IPS-NIHi11 (cell line): ENCODE measurements around the gene RABL3.
"Not testable (repeated sequence)": the region's sequence is repeated elsewhere in the genome, so short reads cannot be mapped to it uniquely, and the experiment has no call there.

Source experiments
- DNase-seq: peaks from one replicate; pipeline ENCODE4 v3.0.0; 2012; ENCODE audit warnings: mixed read lengths, low spot score

RABL3 gene

GRCh38 chr3:120645083-120645845 is 97.1 kb downstream of the RABL3 start:
- no peak for DNase-seq

DNA sequence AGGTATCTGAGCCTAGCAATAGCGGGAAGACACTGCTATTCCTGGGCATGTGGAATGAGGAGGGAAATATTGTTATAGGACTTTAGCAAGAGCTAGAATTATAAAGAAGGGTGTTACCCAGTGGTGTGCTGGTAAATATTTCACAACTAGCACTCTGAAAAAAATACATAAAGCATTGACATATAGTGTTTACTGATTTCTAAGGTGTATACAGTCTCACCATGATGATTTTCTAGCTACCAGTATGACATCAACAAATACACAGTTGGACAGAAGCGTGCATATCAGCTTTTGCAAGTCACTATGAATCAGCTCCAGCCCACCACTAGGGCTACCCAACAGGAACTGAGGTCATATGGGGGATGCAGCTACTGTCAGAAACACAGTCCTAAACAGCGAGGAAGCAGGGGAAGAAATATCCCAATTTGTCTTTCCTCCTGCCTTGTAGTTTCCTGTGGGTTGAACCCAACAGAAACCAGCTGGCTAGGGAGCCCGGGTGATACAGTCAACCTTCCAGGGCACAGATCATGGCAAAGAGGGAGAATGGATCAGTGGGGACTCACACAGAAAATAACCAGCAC is 99.9 kb downstream of the RABL3 start:
- DNase-seq, result no peak

- no peak for DNase-seq
Measured at GRCh38 chr3:120641696-120642246, 100.5 kb downstream of the RABL3 start.

- DNase-seq, result no peak
Measured at GRCh38 chr3:120640231-120640630, 102.1 kb downstream of the RABL3 start.

DNA sequence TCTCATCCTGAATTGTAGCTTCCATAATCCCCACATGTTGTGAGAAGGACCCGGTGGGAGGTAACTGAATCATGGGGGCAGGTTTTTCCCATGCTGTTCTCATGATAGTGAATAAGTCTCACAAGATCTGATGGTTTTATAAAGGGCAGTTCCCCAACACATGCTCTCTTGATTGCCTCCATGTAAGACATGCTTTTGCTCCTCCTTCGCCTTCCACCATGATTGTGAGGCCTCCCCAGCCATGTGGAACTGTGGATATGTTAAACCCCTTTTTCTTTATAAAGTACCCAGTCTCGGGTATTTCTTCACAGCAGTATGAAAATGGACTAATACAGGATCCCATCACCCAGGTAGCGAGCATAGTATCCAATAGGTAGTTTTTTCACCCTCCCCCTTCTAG is 103.5 kb downstream of the RABL3 start:
- not testable (repeated sequence) for DNase-seq

- no peak for DNase-seq
Measured at GRCh38 chr3:120637851-120638559, 104.3 kb downstream of the RABL3 start.

DNA sequence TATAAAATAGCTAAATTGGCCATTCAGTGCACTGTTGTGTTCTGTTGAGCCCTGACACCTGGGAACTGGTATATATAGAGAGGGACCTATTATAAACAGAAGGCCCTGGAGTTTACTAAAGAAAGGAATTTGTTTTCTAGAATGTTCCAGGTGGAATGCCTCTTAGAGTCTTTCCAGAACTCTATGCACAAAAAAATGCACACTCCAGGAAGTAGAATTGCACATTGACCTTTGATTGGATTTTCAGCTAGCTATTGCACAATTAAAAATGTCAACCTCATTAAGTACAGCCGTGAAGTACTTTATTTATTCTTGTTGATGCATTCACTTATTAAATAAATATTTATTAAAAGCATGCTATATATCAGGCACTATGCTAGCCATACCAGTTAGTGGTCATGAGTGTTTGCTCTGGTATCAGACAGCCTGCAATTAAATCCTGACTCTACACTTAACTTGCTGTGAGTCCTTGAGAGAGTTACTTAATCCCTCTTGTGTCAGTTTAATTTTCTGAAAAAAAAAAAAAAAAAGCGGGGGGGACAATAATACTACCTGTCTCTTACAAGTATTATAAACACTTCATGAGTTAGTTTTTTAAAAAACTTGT is 105.4 kb downstream of the RABL3 start:
- DNase-seq, result no peak
